ENCODE data around the gene ATPAF1.
"Not testable (repeated sequence)": the region's sequence is repeated elsewhere in the genome, so short reads cannot be mapped to it uniquely, and the experiment has no call there.

The ATPAF1 gene

DNA sequence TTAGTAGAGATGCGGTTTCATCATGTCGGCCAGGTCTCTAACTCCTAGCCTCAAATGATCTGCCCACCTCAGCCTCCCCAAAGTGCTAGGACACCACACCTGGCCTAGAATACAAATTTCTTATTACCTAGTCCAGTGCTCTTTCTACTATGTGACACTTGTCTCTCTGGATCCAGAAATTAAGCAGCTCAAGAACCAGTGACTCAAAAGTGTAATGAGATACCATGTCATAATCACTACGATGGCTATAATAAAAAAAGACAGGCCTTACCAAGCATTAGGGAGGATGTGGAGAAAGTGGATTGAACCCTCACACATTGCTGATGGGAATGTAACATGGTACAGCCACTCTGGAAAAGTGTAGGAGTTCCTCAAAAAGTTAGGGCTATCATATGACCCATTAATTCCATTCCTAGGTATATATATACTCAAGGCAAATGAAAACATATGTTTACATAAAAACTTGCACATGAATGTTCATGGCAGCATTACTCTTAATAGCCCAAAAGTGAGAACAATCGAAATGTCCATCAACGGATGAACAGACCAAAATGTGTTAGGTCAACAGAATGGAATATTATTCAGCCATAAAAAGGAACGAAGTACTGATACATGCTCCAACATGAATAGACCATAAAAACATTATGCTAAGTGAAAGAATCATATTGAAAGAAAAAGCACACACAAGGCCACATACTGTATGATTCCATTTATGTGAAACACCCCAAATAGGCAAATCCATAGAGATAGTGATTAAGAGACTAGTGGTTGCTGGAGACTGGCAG lies 11.8 kb upstream of the ATPAF1 start:
- DNase-seq: no peak

- no peak for DNase-seq
These were observed 9.2 kb upstream of the ATPAF1 start for GRCh38 chr1:46677339-46677738.

GRCh38 chr1:46676531-46676930 lies 8.4 kb upstream of the ATPAF1 start:
- DNase-seq: peak in 1 of 2 donors; percentile 51

GRCh38 chr1:46675549-46676314 lies 7.6 kb upstream of the ATPAF1 start:
- peak in 1 of 2 donors; percentile 57 for DNase-seq

GRCh38 chr1:46673749-46674182 lies 5.6 kb upstream of the ATPAF1 start:
- DNase-seq: no peak

DNA sequence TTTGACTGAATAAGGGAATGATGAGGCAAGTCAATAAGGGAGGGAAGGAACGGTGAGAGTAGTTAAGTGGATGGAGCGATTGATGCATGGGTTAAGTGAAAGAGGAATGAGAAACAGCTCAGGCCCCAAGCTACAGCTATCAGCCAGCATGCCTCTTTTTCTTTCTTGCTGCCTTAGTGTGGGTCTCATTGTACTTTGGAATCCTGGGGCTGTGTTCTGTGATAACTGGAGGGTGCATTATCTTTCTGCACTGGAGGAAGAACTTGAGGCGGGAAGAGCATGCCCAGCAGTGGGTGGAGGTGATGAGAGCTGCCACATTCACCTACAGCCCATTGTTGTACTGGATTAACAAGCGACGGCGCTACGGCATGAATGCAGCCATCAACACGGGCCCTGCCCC lies 4.5 kb upstream of the ATPAF1 start:
- no peak for DNase-seq

GRCh38 chr1:46671554-46671953 lies 3.4 kb upstream of the ATPAF1 start, which contains the start of gene TEX38:
Gene TEX38, plus strand, starts transcription at chr1:46671854. Its CDS starts 81 bp downstream, at chr1:46671935.
- no peak for DNase-seq

DNA sequence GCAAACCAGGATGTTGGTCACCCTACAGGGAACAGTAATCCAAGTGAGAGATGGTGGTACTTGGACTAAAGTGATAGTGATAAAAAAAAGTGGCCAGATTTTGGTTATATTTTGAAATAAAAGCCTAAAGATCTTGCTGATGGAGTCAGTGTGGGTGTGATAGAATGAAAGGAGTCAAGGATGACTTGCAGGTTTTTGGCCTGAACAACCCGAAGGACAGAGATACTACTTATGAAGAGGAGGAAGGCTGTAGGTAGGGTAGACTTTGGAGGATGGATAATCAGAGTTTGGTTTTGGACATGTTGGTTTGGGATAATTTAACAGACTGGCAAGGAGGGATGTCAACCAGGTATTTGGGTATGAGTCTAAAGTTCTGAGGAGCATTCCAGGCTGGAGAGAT lies 2.0 kb upstream of the ATPAF1 start:
- no peak for DNase-seq

GRCh38 chr1:46665983-46666382 lies 2.2 kb downstream of the ATPAF1 start:
- DNase-seq: no peak

DNA sequence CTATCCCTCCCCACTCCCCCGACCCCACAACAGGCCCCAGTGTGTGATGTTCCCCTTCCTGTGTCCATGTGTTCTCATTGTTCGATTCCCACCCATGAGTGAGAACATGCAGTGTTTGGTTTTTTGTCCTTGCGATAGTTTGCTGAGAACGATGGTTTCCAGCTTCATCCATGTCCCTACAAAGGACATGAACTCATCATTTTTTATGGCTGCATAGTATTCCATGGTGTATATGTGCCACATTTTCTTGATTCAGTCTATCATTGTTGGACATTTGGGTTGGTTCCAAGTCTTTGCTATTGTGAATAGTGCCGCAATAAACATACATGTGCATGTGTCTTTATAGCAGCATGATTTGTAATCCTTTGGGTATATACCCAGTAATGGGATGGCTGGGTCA lies 5.2 kb downstream of the ATPAF1 start:
- DNase-seq: not testable (repeated sequence)

DNA sequence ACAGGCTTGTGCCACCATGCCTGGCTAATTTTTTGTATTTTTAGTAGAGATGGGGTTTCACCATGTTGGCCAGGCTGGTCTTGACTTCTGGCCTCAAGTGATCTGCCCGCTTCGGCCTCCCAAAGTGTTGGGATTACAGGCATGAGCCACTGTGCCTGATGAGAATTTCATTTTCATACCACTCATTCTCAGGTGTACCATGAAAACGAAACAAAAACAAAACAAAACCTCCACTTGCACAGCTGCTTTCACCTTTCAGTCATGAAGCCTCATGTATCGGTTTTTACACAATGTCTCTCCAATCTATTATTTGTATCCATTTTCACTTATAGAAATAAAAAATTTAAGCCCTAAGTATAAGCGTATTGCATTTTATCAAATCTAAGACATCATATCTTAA lies 8.0 kb downstream of the ATPAF1 start:
- peak in 1 of 2 donors; percentile 17 for DNase-seq

GRCh38 chr1:46659307-46659870 lies 8.8 kb downstream of the ATPAF1 start:
- DNase-seq: no peak

DNA sequence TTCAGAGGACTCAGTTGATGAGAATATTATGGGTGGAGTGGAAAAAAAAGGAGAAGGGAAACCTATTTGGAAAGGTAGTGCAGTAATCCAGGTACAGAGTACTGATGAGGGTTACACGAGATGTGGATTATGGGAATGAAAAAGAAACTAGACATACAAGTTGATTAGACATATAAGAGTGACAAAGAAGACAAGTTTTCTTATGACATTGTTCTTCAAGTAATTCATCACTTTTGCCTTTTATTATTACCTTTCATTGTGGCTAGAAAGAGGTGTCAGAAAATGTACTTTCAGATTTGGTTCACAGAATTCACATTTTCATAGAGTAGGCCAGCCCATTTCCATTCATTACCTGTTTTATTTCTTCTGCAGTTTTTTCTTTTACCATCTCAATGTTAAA lies 10.4 kb downstream of the ATPAF1 start:
- no peak for DNase-seq

GRCh38 chr1:46656643-46657042 lies 11.5 kb downstream of the ATPAF1 start:
- no peak for DNase-seq

DNA sequence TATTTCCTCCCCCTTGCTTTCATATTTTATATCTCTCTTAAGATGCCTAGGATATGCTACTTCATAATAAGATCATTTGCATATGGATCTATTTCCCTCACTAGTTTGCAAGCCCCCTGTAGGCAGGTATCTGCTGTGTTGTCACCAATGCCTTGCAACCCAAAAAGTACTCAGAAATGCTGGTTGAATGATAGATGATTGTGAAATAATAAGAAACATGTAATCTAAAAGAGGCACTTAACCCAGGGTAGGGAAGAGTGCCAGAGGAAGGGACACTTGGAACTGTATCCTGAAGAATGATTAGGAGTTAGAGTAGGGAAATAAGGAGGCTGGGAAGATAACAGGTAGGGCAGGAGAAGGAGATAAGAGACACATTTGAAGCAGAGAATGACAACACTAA lies 12.3 kb downstream of the ATPAF1 start:
- no peak for DNase-seq

- not testable (repeated sequence) for DNase-seq
These were observed 13.5 kb downstream of the ATPAF1 start for GRCh38 chr1:46654698-46655097.

DNA sequence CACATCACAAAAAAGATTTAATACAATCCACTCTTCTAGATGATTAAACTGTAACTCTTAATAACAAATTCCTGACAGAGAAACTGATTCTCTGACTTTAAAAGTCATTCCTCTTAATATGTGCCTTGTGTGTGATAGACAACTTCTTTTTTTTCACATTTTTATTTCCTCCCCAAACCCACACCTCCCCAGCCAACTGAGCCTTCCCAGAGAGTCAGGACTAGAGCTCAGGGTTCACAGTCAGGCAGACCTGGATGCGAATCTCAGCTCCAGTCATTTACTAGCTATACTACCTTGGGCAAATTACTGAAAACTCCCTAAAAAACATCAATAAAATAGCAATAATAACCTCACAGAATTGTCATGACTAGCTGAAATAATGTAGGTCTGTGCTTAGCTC lies 14.2 kb downstream of the ATPAF1 start:
- no peak for DNase-seq

- DNase-seq: no peak
These were observed 14.7 kb downstream of the ATPAF1 start for GRCh38 chr1:46653405-46653958.

DNA sequence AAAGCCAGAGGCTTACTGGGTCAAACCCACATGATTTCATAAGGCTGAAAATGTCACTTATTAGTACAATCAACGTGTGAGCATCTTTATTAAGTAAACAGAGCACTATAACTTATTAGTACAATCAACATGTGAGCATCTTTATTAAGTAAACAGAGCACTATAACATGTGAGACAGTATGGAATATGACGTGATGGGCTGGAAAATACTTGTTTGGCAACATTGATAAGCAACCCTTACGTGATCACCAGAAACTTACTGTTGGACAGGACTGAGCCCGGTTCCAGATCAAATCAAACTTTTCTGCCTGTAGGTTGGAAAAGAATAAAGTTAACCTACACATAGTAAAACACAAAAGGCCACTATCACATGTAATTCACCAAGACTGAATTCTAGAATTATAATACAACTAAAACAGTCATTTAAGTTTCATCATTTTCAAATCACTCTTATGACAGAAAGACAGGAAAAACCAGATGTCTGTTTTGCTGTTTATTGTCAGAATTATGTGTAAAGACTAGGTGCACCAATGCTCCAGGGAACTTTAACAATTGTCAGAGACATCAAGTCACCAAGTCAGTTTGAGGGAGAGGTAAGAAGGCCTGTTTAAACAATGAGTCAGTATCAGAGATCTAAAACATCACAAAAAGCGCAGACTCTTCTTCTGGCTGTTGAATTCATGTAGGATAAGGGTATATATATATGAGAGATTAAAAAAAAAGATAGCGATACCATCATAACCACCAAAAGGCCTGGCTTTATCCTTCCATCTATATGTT lies 15.7 kb downstream of the ATPAF1 start:
- DNase-seq: no peak

DNA sequence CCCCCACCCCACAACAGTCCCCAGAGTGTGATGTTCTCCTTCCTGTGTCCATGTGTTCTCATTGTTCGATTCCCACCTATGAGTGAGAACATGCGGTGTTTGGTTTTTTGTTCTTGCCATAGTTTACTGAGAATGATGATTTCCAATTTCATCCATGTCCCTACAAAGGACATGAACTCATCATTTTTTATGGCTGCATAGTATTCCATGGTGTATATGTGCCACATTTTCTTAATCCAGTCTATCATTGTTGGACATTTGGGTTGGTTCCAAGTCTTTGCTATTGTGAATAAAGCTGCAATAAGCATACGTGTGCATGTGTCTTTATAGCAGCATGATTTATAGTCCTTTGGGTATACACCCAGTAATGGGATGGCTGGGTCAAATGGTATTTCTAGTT lies 17.0 kb downstream of the ATPAF1 start:
- not testable (repeated sequence) for DNase-seq

GRCh38 chr1:46650491-46650890 lies 17.7 kb downstream of the ATPAF1 start:
- DNase-seq: no peak

DNA sequence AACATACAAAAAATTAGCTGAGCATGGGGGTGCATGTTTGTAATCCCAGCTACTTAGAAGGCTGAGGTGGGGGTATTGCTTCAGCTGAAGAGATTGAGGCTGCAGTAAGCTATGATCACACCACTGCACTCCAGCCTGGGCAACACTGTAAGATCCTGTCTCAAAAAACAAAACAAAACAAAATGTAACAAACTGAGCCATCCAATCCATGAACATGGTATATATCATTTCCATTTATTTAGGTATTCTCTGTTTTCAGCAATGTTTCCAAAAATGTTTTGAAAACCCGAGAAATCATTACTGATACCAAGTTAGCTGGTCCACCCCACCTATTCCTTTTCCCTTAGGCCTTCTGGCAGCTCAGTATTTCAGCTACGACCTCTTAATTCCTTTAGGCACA lies 18.4 kb downstream of the ATPAF1 start:
- DNase-seq: no peak

DNA sequence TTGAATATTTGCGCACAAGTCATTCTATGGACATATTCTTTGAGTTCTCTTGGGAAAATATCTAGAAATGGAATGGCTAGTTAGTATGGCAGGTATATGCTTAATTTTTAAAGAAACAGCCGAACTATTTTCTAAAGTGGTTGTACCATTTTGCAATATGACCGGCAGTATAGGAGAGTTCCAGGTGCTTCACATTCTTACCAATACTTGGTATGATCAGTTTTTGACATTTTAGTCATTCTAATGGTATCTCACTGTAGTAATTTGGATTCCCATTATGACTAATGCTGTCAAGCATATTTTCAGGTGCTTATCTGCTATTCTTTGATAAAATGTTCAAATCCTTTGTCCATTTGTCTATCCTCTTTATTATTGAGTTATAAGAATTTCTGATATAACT lies 20.6 kb downstream of the ATPAF1 start:
- no peak for DNase-seq

All from CD4-positive, alpha-beta T cell treated with Interferon alpha-2 for 1 hour (primary cell).